ELR (cell line): Measurements from ENCODE around the gene MAGI2.
A peak's percentile ranks its signal among the peaks of the same experiment; 100 is the strongest.
"Not testable (repeated sequence)": the region's sequence is repeated elsewhere in the genome, so short reads cannot be mapped to it uniquely, and the experiment has no call there.

Experiments used
- DNase-seq: peaks from one replicate; pipeline ENCODE4 v3.0.0-alpha.2; 2015; ENCODE audit warnings: low read depth

Gene MAGI2

DNA sequence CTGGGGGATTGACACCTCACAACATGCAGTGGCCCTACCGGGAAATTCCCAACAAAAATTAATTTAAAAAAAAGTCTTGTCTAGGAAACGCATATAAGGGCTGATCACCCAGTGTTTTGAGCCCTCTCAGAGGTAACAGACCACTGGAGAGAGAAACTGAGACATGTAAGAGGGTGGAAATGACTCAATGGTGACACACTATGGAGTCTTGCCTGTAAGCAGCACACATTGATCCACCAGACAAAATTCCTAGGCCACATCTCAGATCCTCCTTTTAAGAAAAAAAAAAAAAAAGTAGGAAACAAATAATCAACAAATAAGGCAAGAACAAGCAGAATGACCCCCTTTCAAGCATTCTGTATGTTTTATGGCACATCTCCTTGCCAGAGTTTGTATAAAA is 296.2 kb downstream of the MAGI2 start:
- DNase-seq, result peak; percentile 52

DNA sequence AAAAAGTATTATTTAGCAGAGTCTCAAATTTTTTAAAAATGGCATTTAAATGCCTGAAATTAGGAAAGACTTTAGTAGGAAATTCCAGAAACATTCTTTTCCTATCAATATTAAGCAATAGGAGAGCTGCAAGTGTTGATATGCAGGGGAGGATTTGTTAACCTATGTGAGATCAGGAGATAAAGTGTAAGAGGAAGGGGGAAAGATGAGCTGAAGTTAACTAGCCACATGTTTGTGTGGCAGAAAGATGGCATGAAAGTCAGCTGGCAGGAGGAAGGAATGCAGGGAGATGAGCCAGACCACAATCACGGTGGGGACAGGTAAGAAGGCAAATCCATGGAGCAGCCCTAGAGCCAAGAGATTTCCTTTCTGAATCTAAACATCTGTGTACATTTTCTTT is 303.6 kb downstream of the MAGI2 start:
- no peak for DNase-seq

DNA sequence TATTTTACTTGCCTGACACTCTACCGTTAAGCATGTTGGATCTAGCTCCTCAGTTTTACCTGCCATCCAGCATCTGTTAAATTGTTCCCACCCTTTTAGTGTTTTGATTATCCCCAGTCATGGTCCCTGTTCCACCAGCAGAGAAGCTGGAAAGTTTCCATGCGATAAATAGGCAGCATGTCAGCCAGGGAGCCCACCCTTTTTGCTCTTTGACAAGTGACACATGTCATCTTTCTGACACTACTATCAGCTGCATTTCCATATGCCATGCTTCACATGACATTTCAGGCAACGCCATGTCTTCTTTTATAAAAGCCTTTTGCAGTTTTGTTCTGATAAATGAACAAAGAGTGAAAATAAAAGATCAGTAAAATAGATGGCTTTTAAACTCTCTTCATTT is 310.8 kb downstream of the MAGI2 start:
- DNase-seq, result no peak

DNA sequence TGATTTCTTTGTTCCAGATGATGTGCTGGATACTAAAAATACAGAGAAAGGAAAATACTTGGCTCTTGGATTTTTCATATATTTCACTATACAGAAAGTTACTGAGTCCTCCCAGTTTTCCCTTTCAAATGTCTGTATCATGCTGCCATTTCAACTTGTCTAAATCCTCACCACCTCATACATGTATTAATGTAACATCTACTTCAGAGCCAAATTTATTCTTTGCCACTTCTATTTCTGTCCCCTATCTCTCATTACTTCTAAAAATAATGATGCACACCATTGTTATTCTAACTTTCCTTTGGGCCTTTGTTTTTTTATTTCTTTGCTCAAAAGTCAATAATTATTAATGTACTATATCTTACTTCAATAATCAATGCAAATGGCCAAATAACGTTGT is 312.2 kb downstream of the MAGI2 start:
- DNase-seq, result no peak

DNA sequence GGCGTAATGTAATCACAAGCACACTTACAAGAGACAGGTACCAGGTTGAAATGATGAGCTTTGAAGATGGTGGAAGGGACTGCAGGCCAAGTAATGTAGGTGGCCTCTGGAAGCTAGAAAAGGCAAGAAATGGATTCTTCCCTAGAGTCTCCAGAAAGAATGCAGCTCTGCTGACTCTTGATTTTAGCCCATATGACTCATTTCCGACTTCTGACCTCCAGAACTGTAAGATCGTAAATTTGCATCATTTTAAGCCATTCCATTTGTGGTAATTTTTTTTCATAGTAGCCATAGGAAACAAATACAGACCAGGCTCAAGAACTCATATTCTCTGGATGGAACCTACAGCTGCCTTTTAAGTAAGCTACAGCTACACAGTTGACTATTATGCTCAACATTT is 315.5 kb downstream of the MAGI2 start:
- peak; percentile 86 for DNase-seq

DNA sequence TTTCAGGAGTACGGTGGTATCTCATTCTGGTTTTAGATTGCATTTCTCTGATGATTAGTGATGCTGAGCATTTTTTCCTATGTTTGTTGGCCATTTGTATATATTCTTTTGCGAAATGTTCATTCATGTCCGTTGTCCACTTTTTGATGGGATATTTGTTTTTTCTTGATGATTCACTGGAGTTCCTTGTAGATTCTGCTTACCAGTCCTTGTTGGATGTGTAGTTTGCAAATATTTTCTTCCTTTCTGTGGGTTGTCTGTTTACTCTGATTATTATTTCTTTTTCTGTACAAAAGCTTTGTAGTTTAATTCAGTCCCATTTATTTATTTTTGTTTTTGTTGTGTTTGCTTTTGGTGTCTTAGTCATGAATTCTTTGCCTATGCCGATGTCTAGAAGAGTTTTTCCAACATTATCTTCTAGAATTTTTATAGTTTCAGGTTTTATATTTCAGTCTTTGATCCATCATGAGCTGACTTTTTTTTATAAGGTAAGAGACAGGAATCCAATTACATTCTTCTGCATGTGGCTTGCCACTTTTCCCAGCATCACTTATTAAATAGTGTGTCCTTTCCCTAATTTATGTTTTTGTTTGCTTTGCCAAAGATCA is 320.5 kb downstream of the MAGI2 start:
- DNase-seq, result peak; percentile 6

DNA sequence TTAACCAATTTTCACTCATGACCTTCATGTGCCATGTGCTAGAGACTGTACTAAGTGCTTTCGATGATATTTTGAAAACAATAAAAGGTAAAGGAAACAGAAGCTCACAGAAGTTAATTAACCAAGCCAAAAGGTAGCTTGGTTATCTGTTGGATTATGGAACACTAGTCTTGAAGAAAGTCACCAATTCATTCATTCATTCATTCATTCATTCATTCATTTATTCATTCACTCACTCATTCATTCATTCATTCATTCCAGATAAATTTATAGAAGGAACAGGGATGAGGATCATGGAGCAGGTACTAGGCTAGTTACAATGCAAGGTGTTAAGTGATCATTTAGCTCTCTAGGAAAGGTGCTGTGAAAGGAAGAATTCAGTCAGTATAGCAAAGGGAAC is 322.8 kb downstream of the MAGI2 start:
- no peak for DNase-seq

DNA sequence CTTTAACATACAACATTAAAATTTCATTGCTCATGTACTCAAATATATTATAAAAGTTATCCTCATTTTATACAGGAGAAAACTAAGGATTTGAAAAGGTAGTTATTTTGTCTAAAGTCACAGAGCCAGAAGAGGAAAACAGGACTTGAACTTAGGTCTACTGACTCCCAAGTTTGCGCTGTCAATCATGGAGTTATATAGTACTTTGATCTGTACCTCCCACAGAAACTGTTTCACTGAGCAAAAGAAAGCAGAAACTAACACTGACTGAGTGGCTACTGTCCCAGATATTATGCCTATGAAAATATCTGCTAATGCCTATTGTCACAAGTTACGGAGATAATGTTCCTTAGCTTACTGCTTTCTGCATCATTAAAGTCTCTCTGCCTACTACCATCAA is 329.1 kb downstream of the MAGI2 start:
- DNase-seq, result no peak

DNA sequence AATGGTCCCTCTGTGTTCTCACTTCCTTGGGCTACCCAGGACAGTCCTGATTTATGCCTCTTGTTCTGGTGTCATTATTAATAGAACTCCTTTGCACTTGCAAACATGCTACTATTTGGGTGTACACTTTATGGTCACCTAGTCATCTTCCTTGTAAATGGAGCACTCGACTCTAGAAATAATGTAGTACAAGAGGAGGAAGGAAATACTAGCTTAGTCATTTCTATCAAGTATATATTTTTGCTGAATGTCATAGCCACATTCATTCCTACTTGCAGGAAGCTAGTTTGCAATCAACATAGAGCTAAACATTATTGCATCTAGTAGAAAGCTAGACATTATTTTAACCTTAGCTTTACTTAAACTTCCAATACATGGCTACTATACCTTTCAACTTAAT is 335.3 kb downstream of the MAGI2 start:
- peak; percentile 26 for DNase-seq

DNA sequence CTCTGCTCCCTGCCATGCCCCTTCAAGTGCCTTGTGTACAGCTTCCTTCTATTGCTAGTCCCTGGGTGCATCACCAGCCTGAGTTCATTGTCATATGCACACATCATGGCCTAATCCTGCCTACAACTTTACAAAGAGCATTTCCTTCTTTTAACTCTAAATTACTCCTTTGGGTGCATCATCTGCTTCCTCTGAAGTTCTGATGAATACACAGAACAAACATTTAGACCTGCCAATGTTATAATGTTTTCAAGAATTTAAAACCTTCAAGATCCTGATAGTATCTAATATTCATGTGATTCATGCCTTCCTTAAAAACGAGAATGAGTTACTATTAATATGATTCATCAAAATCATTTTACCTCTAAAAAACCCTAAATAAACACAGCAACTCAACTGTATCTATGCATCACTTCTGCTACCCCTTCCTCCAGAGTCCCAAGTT is 357.1 kb downstream of the MAGI2 start:
- peak; percentile 77 for DNase-seq

DNA sequence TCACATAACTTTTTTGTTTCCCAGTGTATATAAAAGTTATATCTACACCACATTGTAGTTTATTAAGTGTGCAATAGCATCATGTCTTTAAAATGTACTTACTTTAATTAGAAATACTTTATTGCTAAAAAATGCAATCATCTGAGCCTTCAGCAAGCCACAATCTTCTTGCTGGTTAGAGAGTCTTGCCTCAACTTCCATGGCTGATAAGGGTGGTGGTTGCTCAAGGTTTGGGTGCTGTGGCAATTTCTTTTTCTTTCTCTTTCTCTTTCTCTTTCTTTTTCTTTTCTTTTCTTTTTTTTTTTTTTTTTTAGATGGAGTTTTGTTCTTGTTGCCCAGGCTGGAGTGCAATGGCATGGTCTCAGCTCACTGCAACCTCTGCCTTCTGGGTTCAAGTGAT is 360.0 kb downstream of the MAGI2 start:
- no peak for DNase-seq

DNA sequence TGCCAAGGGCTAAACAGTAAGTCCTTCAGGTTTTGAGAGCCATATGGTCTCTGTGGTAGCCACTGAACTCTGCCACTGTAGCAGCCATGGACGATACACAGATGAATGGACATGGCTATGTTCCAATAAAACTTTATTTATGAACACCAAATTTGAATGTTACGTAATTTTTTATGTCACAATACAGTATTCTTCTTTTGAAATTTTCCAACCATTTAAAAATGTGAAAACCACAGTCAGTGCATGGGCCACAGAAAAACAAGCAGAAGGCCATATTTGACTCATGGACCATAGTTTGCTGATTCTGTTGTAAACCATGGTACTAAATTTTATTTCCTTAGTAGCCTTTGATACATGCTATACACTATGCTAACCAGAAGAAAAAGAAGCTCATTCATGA is 361.8 kb downstream of the MAGI2 start:
- DNase-seq, result peak; percentile 2

DNA sequence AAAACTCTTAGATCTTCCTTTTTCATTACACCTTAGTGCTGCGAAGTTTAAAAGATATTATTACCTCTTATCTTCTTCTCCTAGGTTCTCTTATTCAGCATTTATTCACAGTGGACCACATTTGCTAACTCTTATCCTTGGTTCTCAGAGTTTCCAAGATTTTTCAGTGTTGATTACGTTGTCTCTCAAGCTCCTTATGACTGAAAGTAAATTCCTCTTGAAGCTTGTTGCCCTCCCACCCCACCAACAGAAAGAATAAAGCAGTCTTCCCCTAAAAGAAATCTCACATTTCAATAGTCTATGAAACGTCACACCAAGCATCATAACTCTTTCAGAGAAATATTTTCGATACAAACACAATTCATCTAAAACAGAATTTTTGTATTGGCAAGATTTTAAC is 362.5 kb downstream of the MAGI2 start:
- DNase-seq, result no peak

DNA sequence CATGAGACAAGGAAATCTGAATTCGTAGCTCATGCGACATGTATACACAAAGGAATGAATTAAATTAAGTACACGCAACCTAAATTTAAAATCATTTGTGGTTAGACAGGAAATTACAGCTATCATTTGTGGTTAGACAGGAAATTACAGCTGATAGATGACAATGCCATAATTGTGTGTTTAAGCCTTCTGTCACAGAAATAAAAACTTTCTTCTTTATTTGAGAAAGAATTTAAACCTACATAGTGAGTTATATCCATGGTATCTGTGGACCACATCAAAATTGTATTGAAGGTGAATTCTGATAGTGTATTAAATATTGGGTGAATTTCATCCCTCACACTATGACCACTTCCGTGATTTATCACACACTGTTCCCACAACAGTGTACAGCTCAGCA is 362.9 kb downstream of the MAGI2 start:
- peak; percentile 44 for DNase-seq

DNA sequence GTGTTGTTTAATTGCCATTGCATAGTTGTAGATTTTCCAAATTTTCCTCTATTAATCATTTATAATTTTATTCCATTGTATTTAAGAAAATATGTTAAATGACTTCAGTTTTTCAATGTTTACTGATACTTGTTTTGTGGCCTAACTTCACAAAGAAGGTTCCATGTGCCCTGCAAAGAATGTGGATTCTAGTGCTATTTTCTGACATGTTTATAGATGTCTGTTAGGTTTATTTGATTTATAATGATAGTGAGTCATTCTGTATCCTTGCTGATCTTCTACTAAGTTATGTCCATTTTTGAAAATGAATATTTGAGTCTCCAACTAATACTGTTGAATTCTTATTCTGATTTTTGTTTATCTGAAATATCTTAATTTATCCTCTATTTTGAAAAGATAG is 369.0 kb downstream of the MAGI2 start:
- DNase-seq, result peak; percentile 35

DNA sequence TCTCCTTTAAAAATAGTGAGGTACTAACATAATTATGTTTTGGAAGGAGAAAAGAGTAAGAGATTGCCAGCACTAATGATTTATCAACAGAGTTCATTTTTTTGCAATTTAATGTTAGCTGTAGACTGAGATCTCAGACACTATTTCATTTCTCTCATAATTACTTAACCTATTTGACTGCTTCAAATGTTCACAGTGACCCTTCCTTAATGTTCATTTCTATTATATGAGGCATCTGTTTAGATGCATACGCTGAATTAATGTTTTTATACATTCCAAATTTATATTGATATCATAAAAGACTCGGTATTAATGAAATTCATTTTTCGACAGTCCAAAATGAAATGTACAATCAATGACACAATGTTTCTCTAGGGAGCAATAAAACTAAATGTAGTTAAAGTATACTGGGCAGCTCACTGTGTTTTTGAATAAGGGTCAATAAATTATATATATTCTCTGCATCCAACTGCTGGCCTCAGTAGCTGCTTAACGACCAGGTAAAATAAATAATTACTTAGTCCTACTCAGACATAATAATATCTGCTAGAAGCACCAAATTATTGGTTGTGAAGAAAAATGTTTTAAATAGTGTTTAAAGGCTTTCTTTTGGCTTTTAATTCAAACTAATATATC is 373.4 kb downstream of the MAGI2 start:
- DNase-seq, result no peak

DNA sequence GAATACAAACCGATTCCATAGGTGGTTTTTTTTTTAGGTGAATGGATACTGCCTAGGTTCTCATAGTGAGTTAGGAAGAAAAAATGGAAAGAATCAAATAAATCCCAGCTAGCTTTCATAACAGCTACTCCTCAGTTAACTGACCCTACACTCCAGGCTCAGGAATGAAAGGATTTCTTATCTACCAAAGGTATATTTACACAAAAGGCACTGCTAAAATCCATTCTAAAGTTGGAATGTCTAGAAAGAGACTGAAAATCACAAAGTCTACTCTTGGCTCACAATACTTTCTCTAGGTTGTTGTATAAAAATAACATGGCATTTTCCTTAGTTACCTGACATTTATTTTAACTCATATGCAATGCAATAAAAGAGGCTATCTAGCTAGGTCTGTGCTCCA is 375.2 kb downstream of the MAGI2 start:
- no peak for DNase-seq

DNA sequence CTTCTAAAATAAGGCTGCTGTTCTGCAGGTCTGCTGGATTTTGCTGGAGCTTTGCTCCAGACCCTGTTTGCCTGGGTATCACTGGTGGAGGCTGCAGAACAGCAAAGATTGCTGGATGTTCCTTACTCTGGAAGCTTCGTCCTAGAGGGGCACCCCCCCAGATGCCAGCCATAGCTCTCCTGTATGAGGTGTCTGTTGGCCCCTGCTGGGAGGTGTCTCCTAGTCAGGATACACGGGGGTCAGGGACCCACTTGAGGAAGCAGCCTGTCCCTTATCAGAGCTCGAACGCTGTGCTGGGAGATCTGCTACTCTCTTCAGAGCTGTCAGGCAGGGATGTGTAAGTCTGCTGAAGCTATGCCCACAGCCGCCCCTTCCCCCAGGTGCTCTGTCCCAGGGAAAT is 382.3 kb downstream of the MAGI2 start:
- not testable (repeated sequence) for DNase-seq

DNA sequence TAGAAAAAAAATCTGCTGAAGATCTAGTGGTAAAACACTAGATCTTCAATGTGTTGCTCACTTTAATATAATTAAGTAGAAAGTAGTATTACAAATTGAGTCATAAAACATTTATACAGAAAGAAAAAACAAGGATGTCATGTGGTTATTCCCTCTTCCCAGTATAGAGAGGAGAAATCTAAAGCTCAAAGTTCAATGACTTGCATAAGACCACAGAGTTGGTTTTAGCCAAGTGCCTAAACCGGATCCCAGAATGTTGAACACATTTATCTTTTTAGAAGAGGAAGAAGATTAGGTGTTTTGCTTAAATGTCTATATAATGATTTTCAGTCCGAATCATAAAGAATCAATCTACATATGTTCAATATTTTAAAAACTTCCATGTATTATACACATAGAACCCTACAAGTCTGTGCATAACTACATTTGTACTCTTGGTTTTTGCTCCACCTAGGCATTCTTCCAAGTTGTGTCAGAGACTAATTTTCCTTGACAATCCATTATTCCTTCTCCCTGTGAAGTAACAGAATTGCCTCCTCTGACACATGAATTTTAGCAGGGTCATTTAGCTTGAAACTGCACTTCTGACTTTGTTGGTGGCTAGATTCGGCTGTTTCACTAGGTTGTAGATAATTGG is 389.2 kb downstream of the MAGI2 start:
- no peak for DNase-seq

DNA sequence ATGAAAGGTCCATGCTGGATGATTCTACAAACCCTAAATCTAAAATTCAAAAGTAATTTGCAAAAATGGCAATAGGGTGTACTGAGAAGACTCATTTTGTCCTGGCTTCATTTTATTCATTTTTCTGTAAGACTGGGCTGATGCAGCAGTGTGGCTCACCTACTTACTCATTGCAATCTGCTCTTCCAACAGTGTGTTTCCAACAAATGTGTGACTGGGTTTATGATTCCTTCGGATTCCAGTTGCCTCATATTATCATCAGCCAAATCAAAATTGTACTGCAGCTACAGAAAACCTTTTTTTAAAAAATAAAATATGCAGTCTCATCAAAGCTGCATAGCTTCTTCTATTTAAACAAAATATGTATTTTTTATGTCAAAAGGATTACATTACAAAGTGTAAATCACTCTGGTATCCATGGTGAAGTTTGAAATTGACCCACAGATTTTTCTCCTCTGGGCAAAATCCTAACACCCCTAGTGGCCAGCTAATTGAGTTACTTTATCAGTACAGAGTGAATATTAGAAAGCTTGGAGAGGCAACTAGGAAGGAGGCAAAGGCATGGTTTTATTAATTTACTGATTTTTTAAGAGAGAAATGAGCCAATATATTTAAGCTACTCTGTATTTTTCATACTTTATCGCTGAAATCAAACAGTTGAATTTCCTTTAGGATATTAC is 390.3 kb downstream of the MAGI2 start:
- DNase-seq, result no peak

DNA sequence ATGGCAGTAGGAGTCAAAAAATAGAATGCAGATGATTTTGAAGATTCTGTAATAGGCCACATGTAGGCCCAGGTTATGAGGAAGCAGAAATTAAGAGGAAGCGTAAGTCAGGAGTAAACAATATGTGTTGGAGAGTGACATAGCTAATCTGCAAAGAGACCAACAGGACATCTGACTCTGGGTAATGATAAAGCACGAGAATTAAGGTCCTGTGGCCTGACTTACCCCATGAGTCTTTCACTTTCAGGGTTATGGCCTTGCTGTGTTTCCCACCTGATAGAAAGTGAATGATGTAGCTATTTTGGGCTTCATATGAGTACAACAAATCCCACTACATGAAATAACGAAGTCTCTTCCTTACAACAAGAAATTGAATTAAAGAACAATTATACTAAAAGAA is 393.0 kb downstream of the MAGI2 start:
- no peak for DNase-seq

DNA sequence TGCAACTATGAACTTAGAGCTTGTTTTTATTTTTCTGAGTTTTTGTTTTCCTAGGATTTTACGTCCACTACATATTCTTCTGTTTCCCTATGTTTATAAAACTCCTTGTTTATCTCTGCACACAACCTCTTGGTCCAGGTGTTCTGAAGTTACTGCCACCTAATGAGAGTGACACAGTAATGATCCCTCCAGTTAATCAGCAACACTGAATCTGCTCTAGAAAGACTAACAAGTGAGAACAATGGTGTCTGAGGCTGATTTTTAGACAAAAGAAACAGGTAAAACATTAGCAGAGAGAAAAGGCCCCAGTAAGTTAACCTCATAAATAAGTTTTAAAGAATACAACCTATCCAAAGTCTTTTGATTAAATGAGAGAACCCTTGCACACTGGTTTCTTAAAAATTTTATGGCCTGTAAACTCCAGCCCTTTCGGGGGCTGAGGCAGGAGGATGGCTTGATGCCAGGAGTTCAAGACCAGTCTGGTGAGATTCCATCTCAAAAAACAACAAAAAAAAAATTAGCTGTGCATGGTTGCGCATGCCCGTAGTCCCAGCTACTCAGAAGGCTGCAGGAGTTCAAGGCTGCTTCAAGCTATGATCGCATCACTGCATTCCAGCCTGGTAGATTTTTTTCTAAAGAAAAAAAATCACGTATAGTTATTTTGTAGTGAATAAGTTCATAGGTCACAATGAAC is 397.6 kb downstream of the MAGI2 start:
- no peak for DNase-seq

DNA sequence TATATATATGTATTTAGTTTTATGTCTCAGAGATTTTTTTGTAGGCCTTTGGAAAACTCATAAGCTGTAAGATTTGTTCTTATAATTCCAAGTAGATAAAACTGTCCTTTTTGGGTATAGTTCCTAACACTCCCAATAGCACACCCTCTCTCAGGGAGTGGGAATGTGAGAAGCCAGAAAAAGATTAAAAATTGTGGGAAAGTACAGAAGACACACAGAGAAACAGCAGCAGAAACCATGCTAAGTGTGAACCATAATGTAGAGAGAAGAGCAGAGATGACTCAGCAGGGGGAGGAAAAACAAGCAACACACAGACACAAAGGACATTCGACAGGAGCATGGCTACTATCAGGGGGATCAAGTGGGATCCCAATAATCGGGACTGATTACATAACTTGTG is 401.6 kb downstream of the MAGI2 start:
- no peak for DNase-seq
